Epithelial cell of prostate (primary cell): Measurements from ENCODE around the gene BAIAP3.

Experiments
- DNase-seq: peaks from one replicate; pipeline ENCODE4 v3.0.0-alpha.2; 2011; ENCODE audit warnings: low read depth, low spot score
- H3K27ac ChIP-seq: fragments of 450-650 bp; 2 replicates; pipeline ENCODE4 v1.5.1; 2017; ENCODE audit warnings: mild to moderate bottlenecking

Gene BAIAP3

GRCh38 chr16:1298406-1298805 is 35.0 kb upstream of the BAIAP3 start:
- no peak for DNase-seq
- H3K27ac ChIP-seq: no peak overlapping the region

- H3K27ac ChIP-seq: no peak overlapping the region
- DNase-seq: no peak
These were observed 34.2 kb upstream of the BAIAP3 start for GRCh38 chr16:1299012-1299867.

- H3K27ac ChIP-seq: no peak overlapping the region
- no peak for DNase-seq
These were observed 33.6 kb upstream of the BAIAP3 start for GRCh38 chr16:1299868-1300203.

- H3K27ac ChIP-seq: no peak overlapping the region
- DNase-seq: no peak
These were observed 32.6 kb upstream of the BAIAP3 start for GRCh38 chr16:1300664-1301476.

GRCh38 chr16:1301562-1301961 is 31.9 kb upstream of the BAIAP3 start:
- H3K27ac ChIP-seq: no peak overlapping the region
- DNase-seq: no peak

- no peak overlapping the region for H3K27ac ChIP-seq
- DNase-seq: no peak
These were observed 27.6 kb upstream of the BAIAP3 start for GRCh38 chr16:1305823-1306222.

- H3K27ac ChIP-seq: no peak overlapping the region
- no peak for DNase-seq
These were observed 27.1 kb upstream of the BAIAP3 start for GRCh38 chr16:1306334-1306733.

- H3K27ac ChIP-seq: peak overlapping the region; percentile 94
- peak; percentile 12 for DNase-seq
These were observed 25.1 kb upstream of the BAIAP3 start for GRCh38 chr16:1308036-1308976.

GRCh38 chr16:1308977-1309885 is 24.2 kb upstream of the BAIAP3 start, which contains the start of gene UBE2I:
Gene UBE2I, plus strand, starts transcription at chr16:1309636. Its CDS starts 4,395 bp downstream, at chr16:1314031.
- H3K27ac ChIP-seq: peak within 1 kb of the TSS; percentile 94
- DNase-seq: peak; percentile 91

- peak overlapping the region; percentile 94 for H3K27ac ChIP-seq
- no peak for DNase-seq
These were observed 23.3 kb upstream of the BAIAP3 start for GRCh38 chr16:1309888-1310831.

- peak overlapping the region; percentile 94 for H3K27ac ChIP-seq
These were observed 22.6 kb upstream of the BAIAP3 start for GRCh38 chr16:1310832-1311200.

GRCh38 chr16:1311212-1311737 is 22.2 kb upstream of the BAIAP3 start:
- H3K27ac ChIP-seq: no peak overlapping the region
- no peak for DNase-seq

More at GRCh38 chr16:1310832-1311200, 22.6 kb upstream of the BAIAP3 start:
- DNase-seq: no peak

- no peak overlapping the region for H3K27ac ChIP-seq
- DNase-seq: no peak
These were observed 21.5 kb upstream of the BAIAP3 start for GRCh38 chr16:1311738-1312466.

- DNase-seq: no peak
- no peak overlapping the region for H3K27ac ChIP-seq
These were observed 21.0 kb upstream of the BAIAP3 start for GRCh38 chr16:1312467-1312816.

- no peak overlapping the region for H3K27ac ChIP-seq
- DNase-seq: no peak
These were observed 20.5 kb upstream of the BAIAP3 start for GRCh38 chr16:1312903-1313302.

GRCh38 chr16:1313721-1314369 is 19.6 kb upstream of the BAIAP3 start:
- no peak overlapping the region for H3K27ac ChIP-seq
- no peak for DNase-seq
